K562 (cell line): ENCODE data around the gene ZNF618. TPM values are rescaled to one million over a fixed set of nuclear protein-coding genes. Genes with fewer than 3 reads are reported as not detected.

Source experiments
- ATAC-seq: fragments of 200-7000 bp; cut with Tn5 transposase; 3 replicates; pipeline ENCODE4 v1.9.1; 2020; ENCODE audit warnings: moderate library complexity
- BruUV-seq: library from RNA; stranded (reverse); fragments of 400-500 nt; replicated peaks from 2 replicates; lab custom pipeline; 2021; lab: Mats Ljungman, UMichigan
- CTCF ChIA-PET: fragments of 300-600 bp; formaldehyde crosslinking; extraction: SDS; loops from one replicate; lab custom pipeline; 2021; ENCODE audit warnings: low intra/inter-chr PET ratio; lab: Yijun Ruan, JAX
- POLR2A ChIA-PET: fragments of 300-600, 350-650 bp; sonication (Branson Sonifier 250); formaldehyde crosslinking; extraction: SDS; loops from one replicate; lab custom pipeline; 2021; ENCODE audit warnings: antibody characterized with exemption, inconsistent platforms; lab: Yijun Ruan, JAX
- DNase-seq, 4 experiments: peaks; one replicate each; pipeline versions ENCODE4 v3.0.0 to v3.0.0-alpha.2; 2011 to 2018; ENCODE audit warnings: low spot score in 3 of 4, mixed read lengths in 3 of 4; ENCODE audit errors: extremely low read depth in 1 of 4
- FAIRE-seq: peaks from 2 replicates; lab custom pipeline; 2011; peaks lifted over from hg19 to GRCh38; lab: Jason Lieb, UNC
- H2AFZ ChIP-seq: 2 replicates; pipeline ENCODE4 v1.6.0; 2011; ENCODE audit warnings: low read depth, low read length, control low read depth, inconsistent platforms
- H3K27ac ChIP-seq: fragments of 200-600 bp; 3 replicates; pipeline ENCODE4 v1.8.0; 2011; ENCODE audit warnings: low read depth, mild to moderate bottlenecking, control low read depth, inconsistent platforms, low read length, moderate library complexity, mixed read lengths; ENCODE audit errors: extremely low read depth
- H3K27me3 ChIP-seq, 2 experiments: fragments of 300-600 bp in 1 of 2; 2 replicates in 1 of 2; 3 replicates in 1 of 2; pipeline versions ENCODE4 v1.6.0 to v1.8.0; 2011; ENCODE audit warnings: inconsistent platforms in 2 of 2, low read length in 2 of 2, mild to moderate bottlenecking in 1 of 2, mixed read lengths in 1 of 2, moderate library complexity in 1 of 2; ENCODE audit not compliant: control insufficient read depth in 2 of 2, insufficient read depth in 2 of 2
- H3K36me3 ChIP-seq: fragments of 300-600 bp; 3 replicates; pipeline ENCODE4 v1.8.0; 2011; ENCODE audit warnings: mild to moderate bottlenecking, low read length, inconsistent platforms; ENCODE audit not compliant: control insufficient read depth, insufficient read depth
- H3K4me1 ChIP-seq, 2 experiments: fragments of 200-600 bp in 1 of 2; replicated peaks in 1 of 2; 2 replicates in 1 of 2; 3 replicates in 1 of 2; pipeline versions ENCODE4 v1.5.1 to v1.8.0; 2011; ENCODE audit warnings: inconsistent platforms in 2 of 2, low read length in 2 of 2, mild to moderate bottlenecking in 1 of 2, mixed read lengths in 1 of 2, moderate library complexity in 1 of 2; ENCODE audit not compliant: control insufficient read depth in 2 of 2, insufficient read depth in 2 of 2
- H3K4me2 ChIP-seq: 2 replicates; pipeline ENCODE4 v1.6.1; 2011; ENCODE audit warnings: low read length, control low read depth, inconsistent platforms, mixed read lengths; ENCODE audit not compliant: insufficient read depth
- H3K4me3 ChIP-seq: fragments of 200-600 bp; sonication (generic), shearing (Covaris generic); 2 replicates; pipeline ENCODE4 v1.5.1; 2016; ENCODE audit warnings: control low read depth, inconsistent platforms
- H3K79me2 ChIP-seq: fragments of 200-600 bp; 3 replicates; pipeline ENCODE4 v1.8.0; 2011; ENCODE audit warnings: low read length, inconsistent platforms; ENCODE audit not compliant: control insufficient read depth, insufficient read depth
- H3K9ac ChIP-seq, 2 experiments: 2 replicates each; pipeline versions ENCODE4 v1.6.0 to v1.6.1; 2011; ENCODE audit warnings: low read depth in 2 of 2, low read length in 2 of 2, control low read depth in 1 of 2, inconsistent platforms in 1 of 2, mild to moderate bottlenecking in 1 of 2, mixed read lengths in 1 of 2; ENCODE audit not compliant: insufficient read depth in 1 of 2
- H3K9me1 ChIP-seq: one replicate; pipeline ENCODE4 v1.6.0; 2011; ENCODE audit warnings: inconsistent platforms, mild to moderate bottlenecking, low read length, moderate library complexity; ENCODE audit not compliant: control insufficient read depth, insufficient read depth
- H3K9me3 ChIP-seq: replicated peaks from 2 replicates; pipeline ENCODE4 v1.5.1; 2011; ENCODE audit warnings: low read depth, low read length, inconsistent platforms; ENCODE audit not compliant: control insufficient read depth, insufficient read depth
- H4K20me1 ChIP-seq: replicated peaks from 2 replicates; pipeline ENCODE4 v1.6.1; 2011; ENCODE audit warnings: low read length, inconsistent platforms, mixed read lengths; ENCODE audit not compliant: control insufficient read depth, insufficient read depth
- BCL6 ChIP-seq: fragments of 250-450 bp; sonication (Bioruptor Pico); IDR thresholded peaks from 2 replicates; pipeline ENCODE4 v1.4.0; 2020
- BCLAF1 ChIP-seq, 2 experiments: fragments of 450-650 bp in 1 of 2; IDR thresholded peaks; 2 replicates each; pipeline ENCODE4 v1.6.1; 2011 to 2017; ENCODE audit warnings: low read depth in 2 of 2, antibody characterized with exemption in 1 of 2, borderline replicate concordance in 1 of 2, low read length in 1 of 2, mild to moderate bottlenecking in 1 of 2, mixed read lengths in 1 of 2; ENCODE audit not compliant: control insufficient read depth in 1 of 2
- BMI1 ChIP-seq: fragments of 150-350 bp; IDR thresholded peaks from 2 replicates; pipeline ENCODE4 v1.6.1; 2014; ENCODE audit warnings: low read length
- CC2D1A ChIP-seq: fragments of 450-650 bp; IDR thresholded peaks from 2 replicates; pipeline ENCODE4 v1.6.1; 2017; ENCODE audit warnings: mild to moderate bottlenecking
- EP300 ChIP-seq: IDR thresholded peaks from 2 replicates; pipeline ENCODE4 v1.6.1; 2012; ENCODE audit warnings: low read length, improper control_type of control experiment
- ETS2 ChIP-seq: IDR thresholded peaks from 2 replicates; pipeline ENCODE4 v1.6.1; 2016; ENCODE audit warnings: borderline replicate concordance, missing genetic modification characterization, mild to moderate bottlenecking, moderate library complexity, missing compliant biosample characterization; ENCODE audit not compliant: poor library complexity, severe bottlenecking
- GTF2B ChIP-seq: IDR thresholded peaks from 2 replicates; pipeline ENCODE4 v1.6.1; 2011; ENCODE audit not compliant: insufficient read length; ENCODE audit errors: extremely low read depth
- NFIX ChIP-seq: fragments of 250-450 bp; sonication (Bioruptor Pico); IDR thresholded peaks from 2 replicates; pipeline ENCODE4 v1.4.0; 2020; ENCODE audit warnings: low read depth, mild to moderate bottlenecking, moderate library complexity
- PPARD ChIP-seq: fragments of 250-450 bp; sonication (Bioruptor Pico); IDR thresholded peaks from 2 replicates; pipeline ENCODE4 v1.8.0; 2022; ENCODE audit warnings: inconsistent platforms, mild to moderate bottlenecking, moderate library complexity
- SUPT5H ChIP-seq: fragments of 450-650 bp; IDR thresholded peaks from 2 replicates; pipeline ENCODE4 v1.6.1; 2016
- XRCC3 ChIP-seq: fragments of 450-650 bp; IDR thresholded peaks from 2 replicates; pipeline ENCODE4 v1.6.1; 2017; ENCODE audit warnings: mild to moderate bottlenecking, moderate library complexity
- ZBTB49 ChIP-seq: sonication (generic); formaldehyde crosslinking; IDR thresholded peaks from 2 replicates; pipeline ENCODE4 v1.8.0; 2022; ENCODE audit warnings: missing genetic modification reagents, mild to moderate bottlenecking, borderline replicate concordance
- ZNF76 ChIP-seq: fragments of 250-450 bp; sonication (Bioruptor Pico); IDR thresholded peaks from 2 replicates; pipeline ENCODE4 v1.4.0; 2020; ENCODE audit warnings: mild to moderate bottlenecking, moderate library complexity, borderline replicate concordance
- WGBS: fragments of 100-300 bp; shearing (Covaris generic); methylation state at CpG from one replicate; pipeline ENCODE4 v1.1.6; 2016; ENCODE audit warnings: low coverage, mixed read lengths; ENCODE audit not compliant: insufficient coverage; ENCODE audit errors: missing lambda C conversion rate; 5-methylcytosine and 5-hydroxymethylcytosine counted together
- in situ Hi-C: fragments of 300-500 bp; cut with MboI; formaldehyde crosslinking; loops from 4 replicates; pipeline ENCODE4 v1.15.0; 2018; ENCODE audit warnings: inconsistent platforms, mixed read lengths
- intact Hi-C: fragments of 100-400 bp; cut with micrococcal nuclease; formaldehyde crosslinking; loops from 2 replicates; pipeline ENCODE4 v1.14.2; 2022
- polyA plus RNA-seq, 8 experiments: library from polyadenylated mRNA; depleted of rRNA in 4 of 8; stranded (reverse) in 5 of 8; unstranded in 3 of 8; fragments of >200 nt; fragmentation: Nextera tagmentation in 2 of 8; fragmentation: Illumina TruSeq in 1 of 8; extraction: Ambion mirVana in 2 of 8; extraction: Trizol in 1 of 8; gene quantifications; 2 replicates each; pipeline versions ENCODE4 v1.2.1 to v1.2.3, GENCODE V29; 2011 to 2014; ENCODE audit warnings: inconsistent platforms in 1 of 8, missing spikeins in 1 of 8
- total RNA-seq, 7 experiments: library from RNA; depleted of rRNA in 6 of 7; stranded (reverse); fragments of >200 nt in 6 of 7; fragmentation: Illumina TruSeq in 2 of 7; extraction: Trizol in 2 of 7; gene quantifications; 2 replicates each; pipeline versions ENCODE4 v1.2.1 to v1.2.3, GENCODE V29; 2011 to 2021; ENCODE audit warnings: low replicate concordance in 1 of 7
- TF ChIP-seq, protein P1 (sequence below): fragments of 250-450 bp; sonication (Bioruptor Pico); IDR thresholded peaks from 2 replicates; pipeline ENCODE4 v1.5.0; 2020; ENCODE audit warnings: mild to moderate bottlenecking, borderline replicate concordance

ZNF618 gene
- total and polyA plus RNA-seq, 9 of the 15 experiments (the other 6 are each of a cell fraction or from before 2014, with no cell fraction given), result 0.08 to 13.7 (median 3.4) TPM

DNA sequence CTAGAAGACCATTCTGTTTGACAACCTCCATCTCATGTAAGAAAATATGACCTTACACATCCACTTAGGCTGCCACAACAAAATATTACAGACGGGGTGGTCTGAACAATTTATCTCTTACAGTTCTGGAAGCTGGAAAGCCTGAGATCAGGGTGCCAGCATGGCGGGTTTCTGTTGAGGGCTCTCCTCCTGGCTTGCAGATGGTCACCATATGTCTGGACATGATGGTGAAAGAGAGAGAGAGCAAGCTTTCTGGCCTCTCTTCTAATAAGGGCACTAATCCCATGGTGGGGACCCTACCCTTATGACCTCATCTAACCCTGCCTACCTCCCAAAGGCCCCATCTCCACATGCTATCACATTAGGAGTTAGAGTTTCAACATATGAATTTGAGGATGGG, 136.0 kb downstream of the ZNF618 start:
- H4K20me1 ChIP-seq, result no peaks in the 10 kb centered on the region
- DNase-seq, result no peak
- in situ Hi-C loops (no loop called here), intact Hi-C loops (no loop called here)
- H2AFZ ChIP-seq, result no peak overlapping the region
- H3K9me1 ChIP-seq, result no peaks in the 10 kb centered on the region
- no peak overlapping the region for H3K4me3 ChIP-seq
- H3K79me2 ChIP-seq, result no peaks in the 10 kb centered on the region
- FAIRE-seq, result no peak
- H3K4me1 ChIP-seq, result no peaks in the 10 kb centered on the region
- WGBS, result 20% methylated on average over 2 of the region's 2 CpGs
- POLR2A ChIA-PET, result no interaction called here
- no peak overlapping the region for H3K4me2 ChIP-seq
- no peak overlapping the region for H3K9ac ChIP-seq
- CTCF ChIA-PET, result no interaction called here
- ATAC-seq, result no peak
- BruUV-seq, result no TSS peak
- H3K36me3 ChIP-seq, result no peaks in the 10 kb centered on the region
- H3K9me3 ChIP-seq, result no peaks in the 10 kb centered on the region
- H3K27me3 ChIP-seq, result no peaks in the 10 kb centered on the region
- no peak overlapping the region for H3K27ac ChIP-seq
- TF ChIP-seq BMI1 (no peak), NFIX (CRISPR knock-in tag) (no peak), BCLAF1 (IDR thresholded peaks at IDR 0.05; ENCODE audit: borderline replicate concordance in 1 of 2, control insufficient read depth in 1 of 2, low read depth in 2 of 2, low read length in 1 of 2) (no peak), CC2D1A (no peak), ETS2 (tag) (no peak), XRCC3 (no peak), GTF2B (no peak), SUPT5H (no peak), EP300 (no peak), PPARD (no peak), ZBTB49 (CRISPR knock-in tag) (no peak), ZNF76 (CRISPR knock-in tag) (no peak), BCL6 (no peak)
- TF ChIP-seq, protein P1, sequence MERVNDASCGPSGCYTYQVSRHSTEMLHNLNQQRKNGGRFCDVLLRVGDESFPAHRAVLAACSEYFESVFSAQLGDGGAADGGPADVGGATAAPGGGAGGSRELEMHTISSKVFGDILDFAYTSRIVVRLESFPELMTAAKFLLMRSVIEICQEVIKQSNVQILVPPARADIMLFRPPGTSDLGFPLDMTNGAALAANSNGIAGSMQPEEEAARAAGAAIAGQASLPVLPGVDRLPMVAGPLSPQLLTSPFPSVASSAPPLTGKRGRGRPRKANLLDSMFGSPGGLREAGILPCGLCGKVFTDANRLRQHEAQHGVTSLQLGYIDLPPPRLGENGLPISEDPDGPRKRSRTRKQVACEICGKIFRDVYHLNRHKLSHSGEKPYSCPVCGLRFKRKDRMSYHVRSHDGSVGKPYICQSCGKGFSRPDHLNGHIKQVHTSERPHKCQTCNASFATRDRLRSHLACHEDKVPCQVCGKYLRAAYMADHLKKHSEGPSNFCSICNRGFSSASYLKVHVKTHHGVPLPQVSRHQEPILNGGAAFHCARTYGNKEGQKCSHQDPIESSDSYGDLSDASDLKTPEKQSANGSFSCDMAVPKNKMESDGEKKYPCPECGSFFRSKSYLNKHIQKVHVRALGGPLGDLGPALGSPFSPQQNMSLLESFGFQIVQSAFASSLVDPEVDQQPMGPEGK, result no peak
